Effector memory CD4-positive, alpha-beta T cell (primary cell): Measurements from ENCODE around the gene CDSN.

Experiments used
- DNase-seq, 3 donors: peaks; one replicate each; pipeline ENCODE4 v3.0.0-alpha.2; 2020
- H3K27ac ChIP-seq: 2 replicates; pipeline ENCODE4 v1.7.0; 2013; ENCODE audit warnings: mild to moderate bottlenecking, low read length, moderate library complexity; ENCODE audit not compliant: insufficient read depth, poor library complexity, severe bottlenecking
- H3K27me3 ChIP-seq: replicated peaks from 2 replicates; pipeline ENCODE4 v1.7.0; 2013; ENCODE audit warnings: mild to moderate bottlenecking, low read length; ENCODE audit not compliant: insufficient read depth, control insufficient read depth, poor library complexity, severe bottlenecking
- H3K36me3 ChIP-seq: 2 replicates; pipeline ENCODE4 v1.7.0; 2013; ENCODE audit warnings: mild to moderate bottlenecking, low read length, moderate library complexity; ENCODE audit not compliant: control insufficient read depth, insufficient read depth
- H3K4me1 ChIP-seq: 2 replicates; pipeline ENCODE4 v1.7.0; 2013; ENCODE audit warnings: low read length, mild to moderate bottlenecking; ENCODE audit not compliant: control insufficient read depth, insufficient read depth, poor library complexity, severe bottlenecking
- H3K4me3 ChIP-seq: 2 replicates; pipeline ENCODE4 v1.7.0; 2013; ENCODE audit warnings: low read length, low read depth, mild to moderate bottlenecking; ENCODE audit not compliant: insufficient read depth, poor library complexity, severe bottlenecking
- H3K9me3 ChIP-seq: 2 replicates; pipeline ENCODE4 v1.7.0; 2013; ENCODE audit warnings: mild to moderate bottlenecking, low read length, moderate library complexity; ENCODE audit not compliant: control insufficient read depth

The CDSN gene

GRCh38 chr6:31103136-31103535, 17.1 kb downstream of the CDSN start:
- H3K27ac ChIP-seq: no peak overlapping the region
- H3K36me3 ChIP-seq: no peaks in the 10 kb centered on the region
- no peak overlapping the region for H3K4me3 ChIP-seq
- no peak for DNase-seq
- H3K4me1 ChIP-seq: no peaks in the 10 kb centered on the region
- H3K9me3 ChIP-seq: no peaks in the 10 kb centered on the region
- no peaks in the 10 kb centered on the region for H3K27me3 ChIP-seq

GRCh38 chr6:31098449-31098938, 21.8 kb downstream of the CDSN start:
- H3K27me3 ChIP-seq: no peaks in the 10 kb centered on the region
- no peak overlapping the region for H3K4me3 ChIP-seq
- H3K36me3 ChIP-seq: no peaks in the 10 kb centered on the region
- no peaks in the 10 kb centered on the region for H3K9me3 ChIP-seq
- peaks cover 28% of the 10 kb centered on the region for H3K4me1 ChIP-seq
- DNase-seq: no peak
- H3K27ac ChIP-seq: no peak overlapping the region

GRCh38 chr6:31096656-31097055, 23.6 kb downstream of the CDSN start:
- Histone ChIP-seq H3K4me1 (peaks cover 28% of the 10 kb centered on the region), H3K4me3 (no peak overlapping the region)

GRCh38 chr6:31096215-31096614, 24.0 kb downstream of the CDSN start:
- H3K9me3 ChIP-seq: no peaks in the 10 kb centered on the region
- no peak overlapping the region for H3K27ac ChIP-seq
- no peak overlapping the region for H3K4me3 ChIP-seq
- no peak for DNase-seq
- no peaks in the 10 kb centered on the region for H3K36me3 ChIP-seq
- no peaks in the 10 kb centered on the region for H3K27me3 ChIP-seq
- H3K4me1 ChIP-seq: peaks cover 28% of the 10 kb centered on the region

More at GRCh38 chr6:31096656-31097055, 23.6 kb downstream of the CDSN start:
- DNase-seq: no peak
- Histone ChIP-seq H3K27me3 (no peaks in the 10 kb centered on the region), H3K9me3 (no peaks in the 10 kb centered on the region), H3K27ac (no peak overlapping the region), H3K36me3 (no peaks in the 10 kb centered on the region)

GRCh38 chr6:31094389-31094881, 25.8 kb downstream of the CDSN start:
- peak overlapping the region; percentile 24 for H3K27ac ChIP-seq
- no peaks in the 10 kb centered on the region for H3K9me3 ChIP-seq
- H3K36me3 ChIP-seq: no peaks in the 10 kb centered on the region
- H3K4me3 ChIP-seq: peak overlapping the region; percentile 5
- DNase-seq: peak in 1 of 3 donors; percentile 14
- H3K4me1 ChIP-seq: peaks cover 28% of the 10 kb centered on the region
- no peaks in the 10 kb centered on the region for H3K27me3 ChIP-seq

- H3K27ac ChIP-seq: no peak overlapping the region
- DNase-seq: no peak
- H3K36me3 ChIP-seq: no peaks in the 10 kb centered on the region
- no peaks in the 10 kb centered on the region for H3K27me3 ChIP-seq
- peaks cover 28% of the 10 kb centered on the region for H3K4me1 ChIP-seq
- no peaks in the 10 kb centered on the region for H3K9me3 ChIP-seq
- H3K4me3 ChIP-seq: no peak overlapping the region
Observed at GRCh38 chr6:31092769-31093505, 27.3 kb downstream of the CDSN start.

- no peaks in the 10 kb centered on the region for H3K27me3 ChIP-seq
- DNase-seq: no peak
- peaks cover 34% of the 10 kb centered on the region for H3K4me1 ChIP-seq
- no peak overlapping the region for H3K4me3 ChIP-seq
- H3K27ac ChIP-seq: no peak overlapping the region
- no peaks in the 10 kb centered on the region for H3K9me3 ChIP-seq
- no peaks in the 10 kb centered on the region for H3K36me3 ChIP-seq
Observed at GRCh38 chr6:31092238-31092637, 28.0 kb downstream of the CDSN start.

- DNase-seq: no peak
- peaks cover 31% of the 10 kb centered on the region for H3K4me1 ChIP-seq
- H3K27ac ChIP-seq: no peak overlapping the region
- H3K4me3 ChIP-seq: no peak overlapping the region
- H3K27me3 ChIP-seq: no peaks in the 10 kb centered on the region
- H3K36me3 ChIP-seq: no peaks in the 10 kb centered on the region
- no peaks in the 10 kb centered on the region for H3K9me3 ChIP-seq
Observed at GRCh38 chr6:31091680-31092079, 28.6 kb downstream of the CDSN start.

- Histone ChIP-seq H3K27ac (no peak overlapping the region), H3K36me3 (no peaks in the 10 kb centered on the region), H3K4me3 (no peak overlapping the region), H3K27me3 (no peaks in the 10 kb centered on the region), H3K9me3 (no peaks in the 10 kb centered on the region), H3K4me1 (peaks cover 24% of the 10 kb centered on the region)
- no peak for DNase-seq
Observed at GRCh38 chr6:31090973-31091364, 29.3 kb downstream of the CDSN start.

GRCh38 chr6:31090275-31090972, 29.8 kb downstream of the CDSN start:
- no peak for DNase-seq
- Histone ChIP-seq H3K27me3 (no peaks in the 10 kb centered on the region), H3K9me3 (no peaks in the 10 kb centered on the region), H3K36me3 (no peaks in the 10 kb centered on the region), H3K4me1 (peaks cover 24% of the 10 kb centered on the region), H3K4me3 (no peak overlapping the region), H3K27ac (no peak overlapping the region)
